ENCODE results near the gene MLLT3.

The MLLT3 gene

DNA sequence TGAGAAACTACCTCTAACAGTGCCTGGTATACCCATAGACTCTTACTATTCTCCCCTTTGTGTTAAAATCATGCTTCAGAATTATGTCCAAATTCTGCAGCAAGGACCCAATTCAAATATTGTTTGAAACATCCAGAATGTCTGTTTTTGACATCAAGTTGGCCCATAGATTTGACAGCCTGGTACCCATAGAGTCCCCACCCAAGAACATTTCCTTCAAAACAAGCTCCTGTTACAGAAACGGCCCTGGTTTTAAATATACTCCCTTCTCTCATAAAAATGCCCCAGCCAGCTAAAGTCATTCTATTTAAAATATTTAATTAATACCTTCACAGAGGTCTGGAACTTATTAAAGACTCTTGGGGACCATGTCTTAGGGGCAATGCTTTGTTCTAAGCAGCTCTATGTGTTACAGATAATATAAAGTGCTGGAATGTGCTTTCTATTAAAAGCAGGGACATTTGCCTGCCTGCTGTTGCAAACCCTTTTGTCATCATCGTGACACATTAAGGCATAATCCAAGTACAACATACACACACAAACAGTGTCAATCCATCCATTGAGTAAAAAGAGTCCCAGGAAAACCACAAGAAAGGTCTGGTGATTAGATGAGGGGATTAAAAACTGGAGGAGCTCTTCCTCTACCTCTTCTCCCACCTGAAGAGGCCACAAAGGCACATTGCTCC is 321.7 kb downstream of the MLLT3 start:
- no peak for DNase-seq (ENCODE audit: low read depth)

DNA sequence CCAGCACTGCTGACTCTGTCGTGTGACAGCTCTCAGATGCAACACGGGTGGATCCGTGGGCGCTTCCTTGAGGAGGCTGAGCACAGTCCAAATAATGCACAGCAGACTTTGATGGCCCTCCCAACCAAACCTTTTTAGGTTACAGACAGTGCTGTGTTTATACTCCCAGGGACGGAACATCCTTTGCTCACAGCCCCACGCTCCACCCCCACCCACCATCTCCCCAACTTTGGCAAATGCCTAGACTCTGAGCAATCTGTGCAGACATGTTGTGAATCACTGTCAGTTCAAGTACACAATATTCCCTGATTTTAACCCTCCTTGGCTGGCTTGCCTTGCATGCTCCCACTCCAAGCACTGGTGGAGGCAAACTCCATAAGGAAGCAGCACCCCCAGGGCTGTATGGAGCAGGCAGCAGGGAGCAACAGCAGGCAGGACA is 324.6 kb downstream of the MLLT3 start:
- DNase-seq (ENCODE audit: low read depth), result no peak

- DNase-seq (ENCODE audit: low read depth), result no peak
Observed at GRCh38 chr9:20295555-20295954, 326.7 kb downstream of the MLLT3 start.

- no peak for DNase-seq (ENCODE audit: low read depth)
Observed at GRCh38 chr9:20294046-20294750, 328.1 kb downstream of the MLLT3 start.

DNA sequence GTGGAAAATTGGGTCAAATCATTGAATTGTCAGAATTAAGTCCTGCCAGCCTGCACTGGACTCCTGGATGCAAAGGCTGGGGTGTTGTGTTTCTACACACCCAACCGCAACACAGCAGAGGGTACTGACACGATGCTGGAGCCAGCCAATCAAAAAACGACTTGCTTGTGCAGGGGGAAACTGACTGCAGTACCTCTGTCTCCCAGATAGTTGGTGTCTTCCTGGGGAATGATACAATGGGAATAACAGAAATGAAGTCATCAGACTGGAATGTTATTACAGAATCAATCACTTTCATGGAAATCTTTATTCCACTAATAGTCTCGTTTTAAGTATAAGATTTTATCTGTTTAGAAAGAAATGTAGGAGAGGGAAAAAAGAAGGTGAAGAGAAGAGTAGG is 330.3 kb downstream of the MLLT3 start:
- no peak for DNase-seq (ENCODE audit: low read depth)
